Type B pancreatic cell (in vitro differentiated cells): ENCODE measurements around the gene KDR. TPM values are rescaled to one million over a fixed set of nuclear protein-coding genes. Genes with fewer than 3 reads are reported as not detected.

Experiments used
- DNase-seq: peaks from one replicate; pipeline ENCODE4 v3.0.0; 2021; ENCODE audit warnings: mixed read lengths; ENCODE audit not compliant: unreplicated experiment; ENCODE audit errors: extremely low spot score
- H3K27ac Mint-ChIP-seq: 2 replicates; pipeline ENCODE4 v1.8.0; 2021; ENCODE audit warnings: mild to moderate bottlenecking, mixed read lengths
- H3K27me3 Mint-ChIP-seq: 2 replicates; pipeline ENCODE4 v1.8.0; 2021; ENCODE audit warnings: mixed read lengths
- H3K36me3 Mint-ChIP-seq: 2 replicates; pipeline ENCODE4 v1.8.0; 2021; ENCODE audit warnings: mixed read lengths
- H3K4me1 Mint-ChIP-seq: one replicate; pipeline ENCODE4 v1.8.0; 2021; ENCODE audit warnings: mixed read lengths; ENCODE audit not compliant: unreplicated experiment
- H3K4me3 Mint-ChIP-seq: 2 replicates; pipeline ENCODE4 v1.8.0; 2021; ENCODE audit warnings: mild to moderate bottlenecking, mixed read lengths
- H3K9me3 Mint-ChIP-seq: 2 replicates; pipeline ENCODE4 v1.8.0; 2021; ENCODE audit warnings: mixed read lengths
- CTCF ChIP-seq: fragments of 200-600 bp; sonication (generic); conservative IDR thresholded peaks from 2 replicates; pipeline ENCODE4 v1.5.0; 2021; ENCODE audit warnings: antibody characterized with exemption, mild to moderate bottlenecking
- total RNA-seq: library from RNA; stranded (reverse); gene quantifications from 2 replicates; pipeline ENCODE4 v1.2.1, GENCODE V29; 2021; ENCODE audit warnings: low replicate concordance

KDR gene
- total RNA-seq, 1 donor from 2014 or later, result 5.7 TPM

- TF ChIP-seq CTCF, result no peak
- Mint-ChIP-seq H3K4me3 (no peak overlapping the region), H3K4me1 (peaks cover 5% of the 10 kb centered on the region), H3K27me3 (peaks cover 31% of the 10 kb centered on the region), H3K9me3 (no peaks in the 10 kb centered on the region), H3K27ac (no peak overlapping the region), H3K36me3 (no peaks in the 10 kb centered on the region)
- DNase-seq, result no peak
Observed at GRCh38 chr4:55075376-55075775, 50.0 kb downstream of the KDR start.

GRCh38 chr4:55074386-55074785 is 51.0 kb downstream of the KDR start:
- Mint-ChIP-seq H3K9me3 (no peaks in the 10 kb centered on the region), H3K27ac (no peak overlapping the region), H3K36me3 (no peaks in the 10 kb centered on the region), H3K4me1 (peaks cover 5% of the 10 kb centered on the region), H3K27me3 (peaks cover 26% of the 10 kb centered on the region), H3K4me3 (no peak overlapping the region)
- TF ChIP-seq CTCF, result no peak
- DNase-seq, result no peak

GRCh38 chr4:55071951-55072350 is 53.4 kb downstream of the KDR start:
- Mint-ChIP-seq H3K9me3 (no peaks in the 10 kb centered on the region), H3K4me3 (no peak overlapping the region), H3K27me3 (peaks cover 27% of the 10 kb centered on the region), H3K36me3 (no peaks in the 10 kb centered on the region), H3K27ac (no peak overlapping the region), H3K4me1 (peaks cover 5% of the 10 kb centered on the region)
- no peak for TF ChIP-seq CTCF
- no peak for DNase-seq

GRCh38 chr4:55069248-55069647 is 56.1 kb downstream of the KDR start:
- H3K27me3 Mint-ChIP-seq, result peaks cover 22% of the 10 kb centered on the region
- no peaks in the 10 kb centered on the region for H3K36me3 Mint-ChIP-seq
- H3K9me3 Mint-ChIP-seq, result no peaks in the 10 kb centered on the region
- no peak overlapping the region for H3K4me3 Mint-ChIP-seq
- TF ChIP-seq CTCF, result no peak
- no peak for DNase-seq
- peaks cover under 1% of the 10 kb centered on the region for H3K4me1 Mint-ChIP-seq
- no peak overlapping the region for H3K27ac Mint-ChIP-seq

GRCh38 chr4:55068522-55068921 is 56.9 kb downstream of the KDR start:
- Mint-ChIP-seq H3K4me1 (no peaks in the 10 kb centered on the region), H3K27me3 (peaks cover 22% of the 10 kb centered on the region), H3K27ac (no peak overlapping the region), H3K36me3 (no peaks in the 10 kb centered on the region), H3K4me3 (no peak overlapping the region), H3K9me3 (no peaks in the 10 kb centered on the region)
- DNase-seq, result no peak
- TF ChIP-seq CTCF, result no peak

- no peak for TF ChIP-seq CTCF
- Mint-ChIP-seq H3K9me3 (no peaks in the 10 kb centered on the region), H3K27ac (no peak overlapping the region), H3K27me3 (peaks cover 16% of the 10 kb centered on the region), H3K4me3 (no peak overlapping the region), H3K4me1 (no peaks in the 10 kb centered on the region), H3K36me3 (no peaks in the 10 kb centered on the region)
- DNase-seq, result no peak
Observed at GRCh38 chr4:55066018-55066417, 59.4 kb downstream of the KDR start.
